ENCODE data around the gene CATSPER1. TPM values are rescaled to one million over a fixed set of nuclear protein-coding genes. Genes with fewer than 3 reads are reported as not detected.

The CATSPER1 gene
- total RNA-seq, 1 donor from 2014 or later: not detected

DNA sequence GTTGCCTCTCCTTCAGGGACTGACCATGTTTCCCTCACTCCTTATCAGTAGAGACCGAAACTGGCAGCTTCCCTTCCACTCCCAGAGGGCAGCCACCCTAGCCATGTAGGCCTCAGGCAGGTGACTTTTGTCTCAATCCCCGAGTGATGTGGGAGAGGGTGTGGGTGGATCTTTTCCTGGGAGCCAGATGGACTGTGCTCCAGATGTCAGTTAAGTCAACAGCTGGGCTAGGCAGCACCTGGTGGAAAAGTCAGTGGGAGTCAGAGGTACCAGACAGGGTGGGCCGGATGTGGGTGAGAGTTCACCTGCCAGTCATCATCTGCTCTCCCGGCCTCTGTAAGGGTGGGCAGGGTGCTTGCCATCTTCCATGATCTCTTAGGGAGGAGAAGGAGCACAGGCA, 22.1 kb downstream of the CATSPER1 start:
- Mint-ChIP-seq H3K4me3 (ENCODE audit: unreplicated experiment) (peak overlapping the region; percentile 22), H3K9me3 (ENCODE audit: low read depth) (no peaks in the 10 kb centered on the region), H3K27ac (ENCODE audit: unreplicated experiment) (no peak overlapping the region), H3K27me3 (ENCODE audit: low read depth) (no peaks in the 10 kb centered on the region), H3K36me3 (ENCODE audit: low read depth) (peaks cover 9% of the 10 kb centered on the region), H3K4me1 (ENCODE audit: low read depth) (peaks cover 30% of the 10 kb centered on the region)
- TF ChIP-seq, protein P1, sequence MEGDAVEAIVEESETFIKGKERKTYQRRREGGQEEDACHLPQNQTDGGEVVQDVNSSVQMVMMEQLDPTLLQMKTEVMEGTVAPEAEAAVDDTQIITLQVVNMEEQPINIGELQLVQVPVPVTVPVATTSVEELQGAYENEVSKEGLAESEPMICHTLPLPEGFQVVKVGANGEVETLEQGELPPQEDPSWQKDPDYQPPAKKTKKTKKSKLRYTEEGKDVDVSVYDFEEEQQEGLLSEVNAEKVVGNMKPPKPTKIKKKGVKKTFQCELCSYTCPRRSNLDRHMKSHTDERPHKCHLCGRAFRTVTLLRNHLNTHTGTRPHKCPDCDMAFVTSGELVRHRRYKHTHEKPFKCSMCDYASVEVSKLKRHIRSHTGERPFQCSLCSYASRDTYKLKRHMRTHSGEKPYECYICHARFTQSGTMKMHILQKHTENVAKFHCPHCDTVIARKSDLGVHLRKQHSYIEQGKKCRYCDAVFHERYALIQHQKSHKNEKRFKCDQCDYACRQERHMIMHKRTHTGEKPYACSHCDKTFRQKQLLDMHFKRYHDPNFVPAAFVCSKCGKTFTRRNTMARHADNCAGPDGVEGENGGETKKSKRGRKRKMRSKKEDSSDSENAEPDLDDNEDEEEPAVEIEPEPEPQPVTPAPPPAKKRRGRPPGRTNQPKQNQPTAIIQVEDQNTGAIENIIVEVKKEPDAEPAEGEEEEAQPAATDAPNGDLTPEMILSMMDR (IDR thresholded peaks at IDR 0.05): no peak
- DNase-seq (ENCODE audit: low spot score): no peak

DNA sequence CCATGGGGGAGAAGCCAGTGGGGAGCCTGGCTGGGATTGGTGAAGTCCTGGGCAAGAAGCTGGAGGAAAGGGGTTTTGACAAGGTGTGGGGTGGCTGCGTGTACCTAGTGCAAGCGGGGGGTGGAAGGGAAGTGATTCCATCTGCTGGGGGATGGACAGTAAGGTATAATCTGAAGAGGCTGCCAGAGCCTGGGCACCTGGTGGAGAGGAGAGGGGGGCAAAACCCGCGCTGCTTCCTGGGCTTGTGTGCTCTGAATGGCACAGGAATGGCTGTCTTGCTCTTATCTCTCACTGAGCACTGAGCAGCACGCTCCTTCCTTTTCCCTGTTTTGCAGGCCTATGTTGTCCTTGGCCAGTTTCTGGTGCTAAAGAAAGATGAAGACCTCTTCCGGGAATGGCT, 23.0 kb downstream of the CATSPER1 start:
- peak overlapping the region; percentile 86 for H3K27ac Mint-ChIP-seq (ENCODE audit: unreplicated experiment)

GRCh38 chr11:66002648-66003225, 23.5 kb downstream of the CATSPER1 start:
- Mint-ChIP-seq H3K4me3 (ENCODE audit: unreplicated experiment) (peak overlapping the region; percentile 99), H3K27me3 (ENCODE audit: low read depth) (no peaks in the 10 kb centered on the region), H3K36me3 (ENCODE audit: low read depth) (peaks cover 20% of the 10 kb centered on the region), H3K9me3 (ENCODE audit: low read depth) (no peaks in the 10 kb centered on the region), H3K4me1 (ENCODE audit: low read depth) (peaks cover 26% of the 10 kb centered on the region), H3K27ac (ENCODE audit: unreplicated experiment) (peak overlapping the region; percentile 99)
- TF ChIP-seq, protein P1 (IDR thresholded peaks at IDR 0.05): peak; percentile 30
- no peak for DNase-seq (ENCODE audit: low spot score)

More for the DNA sequence above, 23.0 kb downstream of the CATSPER1 start:
- DNase-seq (ENCODE audit: low spot score): no peak
- peaks cover 16% of the 10 kb centered on the region for H3K36me3 Mint-ChIP-seq (ENCODE audit: low read depth)
- H3K4me3 Mint-ChIP-seq (ENCODE audit: unreplicated experiment): peak overlapping the region; percentile 99
- TF ChIP-seq, protein P1 (IDR thresholded peaks at IDR 0.05): no peak
- H3K27me3 Mint-ChIP-seq (ENCODE audit: low read depth): no peaks in the 10 kb centered on the region
- H3K4me1 Mint-ChIP-seq (ENCODE audit: low read depth): peaks cover 26% of the 10 kb centered on the region
- no peaks in the 10 kb centered on the region for H3K9me3 Mint-ChIP-seq (ENCODE audit: low read depth)

DNA sequence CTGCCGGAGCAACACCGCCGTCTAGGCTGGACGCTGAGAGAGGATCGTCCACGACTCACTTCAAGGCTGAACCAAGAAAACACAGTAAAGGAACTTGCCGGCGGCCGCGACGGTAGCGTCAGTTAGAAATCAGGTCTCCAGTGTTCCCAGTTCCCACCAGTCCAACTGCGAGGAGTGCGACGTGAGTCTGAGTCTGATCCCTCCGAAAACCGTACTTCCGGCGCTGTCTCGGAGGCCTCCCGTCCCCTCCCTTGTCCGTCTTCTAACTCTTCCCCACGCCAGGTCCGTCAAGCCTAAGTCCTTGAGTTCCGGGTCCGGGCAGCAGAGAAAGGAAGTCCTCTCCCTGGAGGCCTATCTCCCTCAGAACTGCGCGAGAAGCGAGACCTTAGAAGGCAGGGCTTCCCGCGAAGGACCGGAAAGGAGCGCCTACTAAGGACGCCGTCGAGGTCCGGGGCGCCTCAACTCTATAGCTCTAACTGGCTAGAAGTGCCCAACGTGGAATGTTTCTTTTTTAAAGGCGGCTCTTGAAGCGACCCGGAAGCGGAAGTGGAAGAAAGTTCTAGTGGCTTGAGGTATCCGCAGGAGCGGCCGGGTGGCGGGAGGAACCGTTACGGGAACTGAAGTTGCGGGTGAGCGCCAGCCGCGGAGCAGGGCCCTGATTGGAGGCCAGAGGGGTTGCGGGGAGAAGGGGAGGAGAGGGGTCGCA, 24.2 kb downstream of the CATSPER1 start, which contains the start of the genes BANF1 and EIF1AD:
TSS of gene BANF1 (plus strand) at position 562 of the 706 bp plus-strand sequence. CDS start 748 bp downstream, outside the sequence.
TSS of gene EIF1AD (minus strand) at position 216 of the 706 bp plus-strand sequence. CDS start 1,768 bp downstream, outside the sequence.
- Mint-ChIP-seq H3K9me3 (ENCODE audit: low read depth) (no peaks in the 10 kb centered on the region), H3K27me3 (ENCODE audit: low read depth) (no peaks in the 10 kb centered on the region), H3K4me3 (ENCODE audit: unreplicated experiment) (peak within 1 kb of the TSS; percentile 99), H3K36me3 (ENCODE audit: low read depth) (peaks cover 26% of the 10 kb centered on the region), H3K4me1 (ENCODE audit: low read depth) (peaks cover 26% of the 10 kb centered on the region), H3K27ac (ENCODE audit: unreplicated experiment) (peak within 1 kb of the TSS; percentile 99)
- TF ChIP-seq, protein P1 (IDR thresholded peaks at IDR 0.05): no peak
- peak; percentile 96 for DNase-seq (ENCODE audit: low spot score)

DNA sequence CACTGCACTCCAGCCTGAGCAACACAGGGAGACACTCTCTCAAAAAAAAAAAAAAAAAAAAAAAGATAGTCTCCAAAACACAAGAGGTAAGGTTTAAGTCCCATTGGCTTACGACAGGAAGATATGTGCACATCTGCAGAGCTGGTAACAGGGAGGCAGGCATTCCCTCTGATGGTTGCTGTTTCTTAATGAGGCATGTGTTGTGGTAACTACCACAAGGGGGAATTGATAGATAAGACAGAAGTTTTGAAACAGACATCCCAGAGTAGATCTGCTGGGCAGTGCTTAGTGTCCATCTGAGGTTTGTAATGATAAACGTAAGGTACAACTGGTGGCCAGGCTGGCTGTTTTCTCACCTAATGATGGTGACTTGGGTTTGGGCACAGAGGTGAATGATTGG, 29.0 kb downstream of the CATSPER1 start:
- Mint-ChIP-seq H3K9me3 (ENCODE audit: low read depth) (no peaks in the 10 kb centered on the region), H3K36me3 (ENCODE audit: low read depth) (peaks cover 25% of the 10 kb centered on the region)
- TF ChIP-seq, protein P1 (IDR thresholded peaks at IDR 0.05): no peak

More for the DNA sequence above, 29.0 kb downstream of the CATSPER1 start:
- H3K4me3 Mint-ChIP-seq (ENCODE audit: unreplicated experiment): no peak overlapping the region
- DNase-seq (ENCODE audit: low spot score): no peak
- H3K27ac Mint-ChIP-seq (ENCODE audit: unreplicated experiment): no peak overlapping the region
- H3K4me1 Mint-ChIP-seq (ENCODE audit: low read depth): peaks cover 16% of the 10 kb centered on the region
- no peaks in the 10 kb centered on the region for H3K27me3 Mint-ChIP-seq (ENCODE audit: low read depth)
